HG02798 (cell line): Measurements from ENCODE around the gene WDR72.
"Not testable (repeated sequence)": the region's sequence is repeated elsewhere in the genome, so short reads cannot be mapped to it uniquely, and the experiment has no call there.

Source experiments
- ATAC-seq: cut with Tn5 transposase; IDR thresholded peaks from one replicate; pipeline ENCODE4 v1.9.1; 2021; ENCODE audit warnings: mild to moderate bottlenecking; ENCODE audit not compliant: unreplicated experiment, poor library complexity

Gene WDR72

GRCh38 chr15:53710906-53711305 lies 48.6 kb downstream of the WDR72 start:
- ATAC-seq, result no peak

GRCh38 chr15:53709821-53710220 lies 49.6 kb downstream of the WDR72 start:
- no peak for ATAC-seq

GRCh38 chr15:53695365-53695764 lies 64.1 kb downstream of the WDR72 start:
- ATAC-seq, result no peak

GRCh38 chr15:53694476-53694874 lies 65.0 kb downstream of the WDR72 start:
- ATAC-seq, result no peak

GRCh38 chr15:53693729-53694475 lies 65.6 kb downstream of the WDR72 start:
- ATAC-seq, result no peak

GRCh38 chr15:53684162-53684561 lies 75.3 kb downstream of the WDR72 start:
- ATAC-seq, result not testable (repeated sequence)

GRCh38 chr15:53681056-53681455 lies 78.4 kb downstream of the WDR72 start:
- ATAC-seq, result no peak

GRCh38 chr15:53675832-53676231 lies 83.6 kb downstream of the WDR72 start:
- ATAC-seq, result no peak

GRCh38 chr15:53671545-53671944 lies 87.9 kb downstream of the WDR72 start:
- ATAC-seq, result no peak

- ATAC-seq, result no peak
Observed at GRCh38 chr15:53670701-53671100, 88.8 kb downstream of the WDR72 start.

- no peak for ATAC-seq
Observed at GRCh38 chr15:53665930-53666329, 93.5 kb downstream of the WDR72 start.

- no peak for ATAC-seq
Observed at GRCh38 chr15:53658827-53659555, 100.5 kb downstream of the WDR72 start.

- ATAC-seq, result no peak
Observed at GRCh38 chr15:53658255-53658654, 101.2 kb downstream of the WDR72 start.

- no peak for ATAC-seq
Observed at GRCh38 chr15:53648934-53649333, 110.5 kb downstream of the WDR72 start.

- ATAC-seq, result no peak
Observed at GRCh38 chr15:53644660-53645059, 114.8 kb downstream of the WDR72 start.

GRCh38 chr15:53634517-53635106 lies 124.9 kb downstream of the WDR72 start:
- no peak for ATAC-seq

- no peak for ATAC-seq
Observed at GRCh38 chr15:53627279-53627678, 132.2 kb downstream of the WDR72 start.

GRCh38 chr15:53625962-53626845 lies 133.3 kb downstream of the WDR72 start:
- ATAC-seq, result no peak

GRCh38 chr15:53625260-53625659 lies 134.2 kb downstream of the WDR72 start:
- no peak for ATAC-seq

- no peak for ATAC-seq
Observed at GRCh38 chr15:53618461-53618860, 141.0 kb downstream of the WDR72 start.
